DMS153 (cell line): ENCODE data around the gene RCSD1.

ENCODE experiments used
- DNase-seq: peaks from one replicate; lab custom pipeline; 2025; lab: John Stamatoyannopoulos, UW

RCSD1 gene

GRCh38 chr1:167687919-167688519 is 58.0 kb downstream of the RCSD1 start:
- peak; percentile 66 for DNase-seq

- no peak for DNase-seq
Measured at GRCh38 chr1:167689567-167689920, 59.5 kb downstream of the RCSD1 start.

GRCh38 chr1:167690053-167690452 is 60.0 kb downstream of the RCSD1 start:
- no peak for DNase-seq

GRCh38 chr1:167693425-167694045 is 63.5 kb downstream of the RCSD1 start:
- no peak for DNase-seq

- no peak for DNase-seq
Measured at GRCh38 chr1:167694691-167695090, 64.7 kb downstream of the RCSD1 start.

GRCh38 chr1:167695147-167695546 is 65.1 kb downstream of the RCSD1 start:
- no peak for DNase-seq

- no peak for DNase-seq
Measured at GRCh38 chr1:167695756-167696561, 65.9 kb downstream of the RCSD1 start.

GRCh38 chr1:167697667-167698141 is 67.7 kb downstream of the RCSD1 start:
- peak; percentile 40 for DNase-seq

GRCh38 chr1:167698313-167698712 is 68.3 kb downstream of the RCSD1 start:
- DNase-seq, result no peak

- no peak for DNase-seq
Measured at GRCh38 chr1:167701510-167701909, 71.5 kb downstream of the RCSD1 start.

GRCh38 chr1:167703557-167703956 is 73.5 kb downstream of the RCSD1 start:
- DNase-seq, result no peak

- DNase-seq, result no peak
Measured at GRCh38 chr1:167704715-167705114, 74.7 kb downstream of the RCSD1 start.

GRCh38 chr1:167705250-167705649 is 75.2 kb downstream of the RCSD1 start:
- DNase-seq, result no peak

GRCh38 chr1:167706363-167706762 is 76.3 kb downstream of the RCSD1 start:
- DNase-seq, result no peak

- no peak for DNase-seq
Measured at GRCh38 chr1:167706931-167707877, 77.2 kb downstream of the RCSD1 start.

- DNase-seq, result no peak
Measured at GRCh38 chr1:167707942-167708341, 77.9 kb downstream of the RCSD1 start.

- no peak for DNase-seq
Measured at GRCh38 chr1:167708940-167709389, 78.9 kb downstream of the RCSD1 start.

- DNase-seq, result no peak
Measured at GRCh38 chr1:167710836-167711235, 80.8 kb downstream of the RCSD1 start.

- no peak for DNase-seq
Measured at GRCh38 chr1:167711797-167712196, 81.8 kb downstream of the RCSD1 start.

- no peak for DNase-seq
Measured at GRCh38 chr1:167713330-167714081, 83.5 kb downstream of the RCSD1 start.

- no peak for DNase-seq
Measured at GRCh38 chr1:167714098-167714438, 84.0 kb downstream of the RCSD1 start.
